GM13976 (cell line): ENCODE data around the gene BSG.

Experiments used
- DNase-seq: peaks from one replicate; pipeline ENCODE4 v3.0.0; 2012; ENCODE audit warnings: low spot score
- CTCF ChIP-seq: IDR thresholded peaks from 2 replicates; pipeline ENCODE4 v1.5.1; 2012; ENCODE audit warnings: borderline replicate concordance, mild to moderate bottlenecking; ENCODE audit not compliant: insufficient read depth; ENCODE audit errors: extremely low read depth, missing control alignments, control extremely low read depth
- in situ Hi-C: fragments of 300-500 bp; cut with MboI; formaldehyde crosslinking; loops from one replicate; pipeline ENCODE4 v1.12.0; 2022; ENCODE audit warnings: low sequenced_read_pairs, mixed read lengths, inconsistent platforms; ENCODE audit not compliant: unreplicated experiment

Gene BSG

GRCh38 chr19:547836-548720 lies 24.3 kb upstream of the BSG start:
- TF ChIP-seq CTCF: no peak
- no peak for DNase-seq
- in situ Hi-C loops: no loop called here

GRCh38 chr19:548886-549830 lies 23.2 kb upstream of the BSG start:
- in situ Hi-C loops: no loop called here
- no peak for DNase-seq
- no peak for TF ChIP-seq CTCF

- DNase-seq: no peak
- TF ChIP-seq CTCF: no peak
- in situ Hi-C loops: no loop called here
Measured at GRCh38 chr19:554817-555216, 17.6 kb upstream of the BSG start.

GRCh38 chr19:555474-555808 lies 17.0 kb upstream of the BSG start:
- no peak for TF ChIP-seq CTCF
- in situ Hi-C loops: no loop called here
- no peak for DNase-seq

GRCh38 chr19:556611-557382 lies 15.6 kb upstream of the BSG start:
- no peak for TF ChIP-seq CTCF
- in situ Hi-C loops: no loop called here
- DNase-seq: no peak
